ENCODE measurements around the gene ACOXL. TPM values are rescaled to one million over a fixed set of nuclear protein-coding genes. Genes with fewer than 3 reads are reported as not detected.
"Not testable (repeated sequence)": the region's sequence is repeated elsewhere in the genome, so short reads cannot be mapped to it uniquely, and the experiment has no call there.

ACOXL gene
- total and polyA plus RNA-seq, 2 of the 8 experiments (the other 6 are each of a cell fraction or from before 2014, with no cell fraction given) = 11.4 to 20.6 TPM

DNA sequence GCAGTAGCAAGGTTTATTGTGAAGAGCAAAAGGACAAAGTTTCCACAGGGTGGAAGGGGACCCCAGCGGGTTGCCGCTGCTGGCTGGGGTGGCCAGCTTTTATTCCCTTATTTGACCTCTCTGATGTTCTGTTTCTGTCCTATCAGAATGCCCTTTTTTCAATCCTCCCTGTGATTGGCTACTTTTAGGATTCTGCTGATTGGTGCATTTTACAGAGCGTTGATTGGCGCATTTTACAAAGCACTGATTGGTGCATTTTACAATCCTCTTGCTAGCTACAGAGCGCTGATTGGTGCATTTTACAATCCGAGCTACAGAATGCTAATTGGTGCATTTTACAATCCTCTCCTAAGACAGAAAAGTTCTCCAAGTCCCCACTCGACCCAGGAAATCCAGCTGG lies 123.5 kb downstream of the ACOXL start:
- H3K79me1 ChIP-seq (ENCODE audit: low read depth, low read length); H4K8ac ChIP-seq (ENCODE audit: extremely low read depth, insufficient read depth, low read length); H2BK15ac ChIP-seq (ENCODE audit: low read length); H3K18ac ChIP-seq (ENCODE audit: extremely low read depth, low read length); H4K20me1 ChIP-seq (replicated peaks in 1 of 2; ENCODE audit: control insufficient read depth in 1 of 2, insufficient read depth in 2 of 2, low read length in 2 of 2); POLR2A ChIA-PET (ENCODE audit: partially characterized antibody); DNase-seq (ENCODE audit: low read depth in 1 of 2, low spot score in 2 of 2); H3K4me3 ChIP-seq (ENCODE audit: extremely low read depth in 1 of 4, insufficient read depth in 2 of 4, low read depth in 3 of 4, low read length in 4 of 4); H3K4ac ChIP-seq (replicated peaks; ENCODE audit: insufficient read length, low read depth, low read length); H3K23me2 ChIP-seq (ENCODE audit: low read depth, low read length); H2BK12ac ChIP-seq (ENCODE audit: low read depth, low read length); H3K4me2 ChIP-seq (ENCODE audit: insufficient read depth in 1 of 2, low read depth in 2 of 2, low read length in 2 of 2); H3K9me3 ChIP-seq (ENCODE audit: insufficient read depth in 2 of 2, low read depth in 1 of 2, low read length in 1 of 2); H3K9ac ChIP-seq (replicated peaks in 1 of 4; ENCODE audit: extremely low read depth in 1 of 4, low read depth in 3 of 4, low read length in 3 of 4); H2BK5ac ChIP-seq (ENCODE audit: low read depth, low read length); H3K79me2 ChIP-seq (ENCODE audit: control insufficient read depth in 1 of 2, insufficient read depth in 2 of 2, low read length in 2 of 2); FAIRE-seq; H4K91ac ChIP-seq (replicated peaks; ENCODE audit: insufficient read length, low read length); H3K14ac ChIP-seq (ENCODE audit: insufficient read length); H4K5ac ChIP-seq (ENCODE audit: insufficient read length, low read depth, low read length); H3K36me3 ChIP-seq (ENCODE audit: control insufficient read depth in 2 of 4, insufficient read depth in 4 of 4, low read length in 3 of 4); H3K56ac ChIP-seq (replicated peaks; ENCODE audit: insufficient read length, low read depth, low read length); H2AFZ ChIP-seq (ENCODE audit: low read length); H3K23ac ChIP-seq (ENCODE audit: insufficient read length); H3K27me3 ChIP-seq (replicated peaks in 1 of 4; ENCODE audit: control insufficient read depth in 3 of 4, extremely low read depth in 1 of 4, insufficient read depth in 3 of 4, low read length in 3 of 4); H3K27ac ChIP-seq (ENCODE audit: low read depth, low read length); H2BK120ac ChIP-seq (replicated peaks; ENCODE audit: low read depth, low read length); H2BK20ac ChIP-seq (ENCODE audit: low read length); H2AK5ac ChIP-seq (ENCODE audit: low read depth, low read length): not testable (repeated sequence)
- WGBS, 2 experiments (ENCODE audit: extremely low coverage in 1 of 2, insufficient coverage in 1 of 2, insufficient read length in 1 of 2, insufficient replicate concordance in 2 of 2, low coverage in 1 of 2, low lambda C conversion rate in 2 of 2, missing lambda C conversion rate in 1 of 2) = 94% methylated on average over 7 of the region's 7 CpGs; no CpG with 5 or more reads in 1 of the 2 experiments
- CTCF ChIA-PET (ENCODE audit: partially characterized antibody) = interaction anchor here (1.2 to 6.4 kb wide), 5 partner anchors 12 to 44 kb away, joined by 4 to 58 read pairs (median 51); no protein-coding TSS in a partner anchor
- peaks cover 2 to 18% (median 10%) of the 10 kb centered on the region in 4 experiments; a peak in 5 of 7 replicates for H3K4me1 ChIP-seq (replicated peaks in 1 of 4; ENCODE audit: control insufficient read depth in 3 of 4, insufficient read depth in 4 of 4, low read length in 3 of 4)
